Jurkat, Clone E6-1 (cell line): ENCODE results near the gene SYT12.

Experiments
- DNase-seq: peaks from one replicate; pipeline ENCODE4 v3.0.0-alpha.2; 2011; ENCODE audit warnings: low read depth, low spot score
- H3K4me3 ChIP-seq: 2 replicates; pipeline ENCODE4 v1.5.1; 2011; ENCODE audit warnings: mild to moderate bottlenecking, low read length, control low read depth, moderate library complexity

Gene SYT12

DNA sequence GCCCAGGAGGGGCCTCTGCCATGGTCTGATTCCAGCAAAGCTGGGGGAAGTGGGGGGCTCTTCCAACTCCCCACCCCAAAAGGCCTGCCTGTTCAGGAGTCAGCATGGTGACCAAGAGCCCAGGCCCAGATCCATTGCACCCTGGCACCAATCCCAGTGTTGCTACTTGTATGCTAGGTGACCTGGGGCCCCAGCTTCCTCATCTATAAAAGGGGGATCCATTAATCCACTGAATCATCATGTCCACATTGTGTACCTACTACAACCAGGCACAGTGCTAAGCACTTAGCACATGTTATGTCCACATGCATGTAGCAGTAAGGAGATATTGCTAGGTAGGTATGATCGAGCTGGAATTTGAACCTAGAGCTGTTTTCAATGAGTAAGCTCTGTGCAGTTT lies 2.0 kb downstream of the SYT12 start:
- DNase-seq: no peak
- H3K4me3 ChIP-seq: no peak overlapping the region

DNA sequence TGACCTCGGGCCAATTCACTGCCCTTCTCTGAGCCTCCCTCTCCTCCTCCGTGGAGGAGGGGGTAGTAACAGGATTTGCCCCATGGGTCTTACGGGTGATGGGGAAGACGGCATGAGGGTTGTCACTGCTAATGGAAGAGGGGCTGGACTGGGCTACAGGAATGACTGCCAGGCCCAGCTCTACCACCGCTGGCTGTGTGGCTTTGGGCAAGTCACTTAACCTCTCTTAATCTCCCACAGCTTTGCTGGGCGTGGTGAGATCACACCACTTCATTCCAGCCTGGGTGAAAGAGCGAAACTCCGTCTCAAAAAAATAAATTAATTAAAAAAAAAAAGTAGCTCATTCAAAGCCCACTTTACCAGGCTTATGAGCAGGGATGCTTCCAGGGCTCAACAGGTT lies 2.8 kb downstream of the SYT12 start:
- no peak for DNase-seq
- H3K4me3 ChIP-seq: no peak overlapping the region

DNA sequence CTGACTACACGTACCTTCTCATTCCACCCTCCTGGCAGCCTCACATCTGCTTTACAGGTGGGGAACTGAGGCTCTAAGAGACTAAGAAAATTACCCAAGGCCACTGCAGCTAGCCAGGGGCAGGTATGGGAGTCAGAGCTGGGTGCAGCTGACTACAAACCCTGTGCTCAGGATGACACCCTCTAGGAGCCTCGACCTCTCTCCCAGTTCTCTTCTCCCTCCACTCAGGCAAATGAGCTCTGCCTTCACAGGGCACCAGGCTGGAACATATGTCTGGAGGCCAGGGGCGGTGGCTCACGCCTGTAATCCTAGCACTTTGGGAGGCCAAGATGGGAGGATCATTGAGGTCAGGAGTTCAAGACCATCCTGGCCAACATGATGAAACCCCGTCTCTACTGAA lies 4.0 kb downstream of the SYT12 start:
- no peak overlapping the region for H3K4me3 ChIP-seq

DNA sequence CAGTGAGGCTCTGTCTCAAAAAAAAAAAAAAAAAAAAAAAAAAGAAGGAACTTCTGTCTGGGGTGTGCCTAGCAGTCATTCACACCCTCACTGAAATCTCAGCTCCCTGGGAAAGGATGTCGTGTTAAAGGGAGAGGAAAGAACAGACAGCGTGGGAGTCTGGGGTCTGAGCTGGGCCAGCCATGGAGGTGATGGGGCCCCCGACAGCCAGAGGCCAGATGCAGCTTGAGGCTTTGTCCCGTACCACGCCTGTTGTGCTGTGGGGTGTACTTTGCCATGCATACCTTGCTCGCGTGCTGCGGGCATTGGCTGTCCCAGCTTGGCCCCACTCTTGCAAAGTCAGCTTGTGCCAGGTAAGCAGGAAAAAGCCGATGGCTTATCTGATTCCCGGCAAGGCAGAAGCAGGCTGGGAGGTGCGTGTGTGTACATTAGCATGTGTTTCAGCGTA lies 4.6 kb downstream of the SYT12 start:
- no peak overlapping the region for H3K4me3 ChIP-seq
- no peak for DNase-seq

More for the DNA sequence above, 4.0 kb downstream of the SYT12 start:
- no peak for DNase-seq

DNA sequence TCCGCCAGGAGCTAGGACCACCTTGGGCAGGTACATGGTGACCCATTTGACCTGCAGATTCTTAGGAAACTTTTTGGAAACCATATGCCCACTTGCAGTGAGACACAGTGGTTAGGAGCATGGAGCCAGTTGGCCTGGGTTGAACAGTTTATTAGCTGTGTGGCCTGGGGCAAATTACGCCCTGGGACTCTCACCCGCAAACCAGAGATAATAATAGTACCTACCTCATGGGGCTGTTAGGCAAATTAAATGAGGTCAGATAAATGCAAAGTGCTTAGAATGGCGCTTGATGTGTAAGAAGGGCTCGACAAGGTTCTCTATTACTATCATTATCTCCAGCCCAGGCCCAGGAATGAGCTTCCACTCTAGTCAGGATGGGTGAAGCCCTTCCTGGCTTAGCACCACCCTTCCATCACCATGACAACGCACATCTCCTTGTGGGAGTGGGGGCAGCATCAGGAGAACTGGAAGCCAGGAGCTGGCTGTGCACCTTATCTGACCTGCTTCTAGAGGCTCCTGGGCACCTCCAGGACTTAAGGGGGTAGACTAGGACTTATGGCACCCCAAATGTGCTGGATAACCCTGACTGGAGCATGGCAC lies 5.1 kb downstream of the SYT12 start:
- no peak for DNase-seq
- no peak overlapping the region for H3K4me3 ChIP-seq

DNA sequence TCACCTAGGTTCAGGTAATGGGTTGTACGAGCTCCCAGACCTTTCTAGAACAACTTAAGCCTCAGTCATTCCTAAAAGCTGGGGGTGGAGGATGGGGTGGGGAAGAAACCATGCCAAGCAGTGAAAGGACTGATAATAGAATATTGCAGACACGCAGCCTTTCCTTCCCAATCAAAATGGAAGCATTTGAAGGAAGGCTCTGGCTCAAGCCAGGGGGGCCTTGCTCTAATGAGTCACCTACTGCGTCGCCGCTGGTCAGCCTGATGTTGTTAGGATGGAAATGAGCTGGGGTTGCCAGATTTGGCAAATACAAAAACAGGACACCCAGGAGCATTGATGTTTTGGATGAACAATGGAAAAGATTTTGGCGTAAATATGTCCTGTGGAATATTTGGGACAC lies 6.2 kb downstream of the SYT12 start:
- H3K4me3 ChIP-seq: no peak overlapping the region
- DNase-seq: no peak

DNA sequence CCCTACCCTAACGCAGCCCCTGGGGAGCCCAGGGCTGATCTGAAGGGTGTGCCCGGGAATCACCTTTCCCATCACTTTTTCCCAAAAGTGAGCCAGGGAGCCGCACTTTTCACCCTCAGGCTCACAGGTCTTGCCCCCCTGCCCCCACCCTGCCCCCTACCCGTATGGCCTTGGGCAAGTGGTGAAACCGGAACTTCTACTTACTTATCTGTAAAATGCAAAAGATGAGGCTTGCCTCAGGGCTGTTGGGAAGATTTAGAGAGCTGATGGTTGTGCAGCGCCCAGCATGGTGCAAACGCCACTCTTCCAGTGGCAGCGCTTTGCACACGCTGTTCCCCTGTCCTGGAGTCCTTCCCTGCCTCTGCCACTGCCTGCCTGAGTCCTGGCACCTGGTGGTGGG lies 8.0 kb downstream of the SYT12 start:
- DNase-seq: no peak
- H3K4me3 ChIP-seq: no peak overlapping the region

DNA sequence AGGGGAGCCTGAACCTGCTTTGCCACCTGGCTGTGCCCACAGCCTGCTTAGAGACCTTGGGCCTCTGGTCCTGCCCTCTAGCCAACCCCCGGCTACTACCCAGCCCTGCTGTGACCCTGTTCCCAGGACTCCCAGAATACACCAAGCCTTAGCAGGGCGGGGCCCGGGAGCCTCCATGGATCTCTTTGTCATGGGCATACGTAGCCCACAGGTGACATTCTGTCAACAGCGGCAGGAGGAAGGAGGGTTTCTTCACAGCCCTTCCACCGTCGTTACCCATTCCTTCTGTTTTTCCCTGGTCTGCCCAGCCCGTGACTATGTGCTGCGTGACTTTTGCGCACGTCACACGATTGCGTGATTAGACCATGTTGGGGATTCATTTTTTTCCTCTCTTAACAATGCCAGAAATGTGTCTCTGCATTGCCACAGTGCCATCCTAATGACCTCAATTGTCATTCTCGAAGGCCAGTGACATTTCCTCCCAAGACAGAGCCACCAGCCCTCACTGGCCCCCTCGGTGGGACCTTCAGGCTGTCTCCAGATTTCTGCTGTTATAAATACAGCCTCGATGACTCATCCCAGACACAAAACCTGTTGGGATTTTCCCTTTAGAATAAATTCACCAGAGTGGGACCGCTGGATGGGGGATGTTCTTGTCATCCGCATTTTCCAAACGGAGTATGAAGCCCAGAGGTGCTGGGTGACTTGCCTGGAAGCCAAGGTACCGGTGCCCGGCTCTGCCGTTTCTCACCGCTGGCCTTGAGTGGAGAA lies 9.0 kb downstream of the SYT12 start:
- no peak overlapping the region for H3K4me3 ChIP-seq

DNA sequence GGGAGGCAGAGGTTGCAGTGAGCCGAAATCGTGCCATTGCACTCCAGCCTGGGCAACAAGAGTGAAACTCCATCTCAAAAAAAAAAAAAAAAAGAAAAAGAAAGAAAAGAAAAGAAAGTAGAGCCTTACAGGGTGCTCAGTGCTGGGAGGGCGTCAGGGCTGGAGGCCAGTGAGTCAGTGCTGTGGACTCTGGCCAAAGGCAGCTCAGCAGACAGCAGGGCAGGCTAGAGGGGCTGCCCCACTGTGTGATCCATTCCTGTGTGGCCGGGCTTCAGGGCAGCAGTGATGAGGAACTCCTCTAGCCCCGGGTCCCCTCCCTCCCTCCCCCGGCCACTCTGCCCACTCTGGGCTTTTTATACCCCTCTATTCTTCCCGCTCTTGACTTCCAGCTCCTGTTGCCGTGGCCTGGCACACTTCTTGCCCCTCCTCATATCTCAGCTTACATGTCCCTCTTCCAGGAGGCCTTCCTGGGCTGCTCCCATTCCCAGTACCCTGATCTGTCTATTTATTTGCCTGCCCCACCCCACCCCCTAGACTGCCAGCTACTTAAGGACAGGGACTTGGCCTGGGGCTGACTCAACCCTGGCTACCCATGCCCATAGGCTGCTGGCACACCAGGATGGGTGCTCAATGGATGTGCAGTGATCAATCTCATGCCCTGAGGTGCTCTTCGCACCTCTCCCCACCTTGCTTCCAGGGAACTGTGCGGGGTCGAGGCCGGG lies 10.1 kb downstream of the SYT12 start:
- H3K4me3 ChIP-seq: no peak overlapping the region

More for the DNA sequence above, 9.0 kb downstream of the SYT12 start:
- no peak for DNase-seq

DNA sequence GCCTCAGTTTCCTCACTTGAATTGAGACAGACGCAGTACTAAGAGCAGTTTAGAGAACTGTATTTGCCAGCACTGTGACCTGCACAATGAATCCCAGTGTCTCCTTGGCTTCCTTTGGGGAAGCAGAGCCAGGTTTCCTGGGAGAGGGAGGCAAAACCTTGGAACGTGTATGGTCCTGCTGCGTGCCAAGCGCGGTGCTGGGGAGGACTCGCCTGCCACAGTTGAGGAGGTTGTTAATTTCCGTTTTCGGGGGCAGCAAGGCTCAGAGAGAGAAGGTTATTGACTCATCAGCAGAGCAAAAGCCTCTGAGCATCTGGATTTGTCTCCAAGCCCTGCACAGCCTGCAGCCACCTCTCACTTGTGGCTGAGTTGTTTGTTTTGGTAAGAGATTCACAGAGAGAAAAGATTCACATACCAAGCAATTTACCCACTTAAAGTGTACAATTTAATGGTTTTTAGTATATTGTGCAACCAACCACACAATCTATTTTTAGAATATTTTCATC lies 10.8 kb downstream of the SYT12 start:
- no peak for DNase-seq
- no peak overlapping the region for H3K4me3 ChIP-seq

More for the DNA sequence above, 10.1 kb downstream of the SYT12 start:
- DNase-seq: no peak

DNA sequence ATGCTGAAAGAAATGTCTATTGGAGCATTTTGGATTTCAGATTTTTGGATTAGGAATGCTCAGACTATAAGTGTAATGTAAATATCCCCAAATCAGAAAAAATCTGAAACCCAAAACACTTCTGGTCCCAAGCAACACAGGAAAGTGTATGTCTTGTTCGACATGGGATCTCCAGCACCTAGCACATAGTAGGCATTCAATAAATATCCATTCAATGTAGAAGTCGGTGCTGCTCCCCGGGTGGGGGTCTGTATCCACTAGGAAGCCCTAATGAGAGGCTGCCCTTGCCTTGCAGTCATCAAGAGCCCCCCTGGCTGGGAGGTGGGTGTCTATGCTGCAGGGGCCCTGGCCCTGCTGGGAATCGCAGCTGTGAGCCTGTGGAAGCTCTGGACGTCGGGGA lies 11.4 kb downstream of the SYT12 start:
- no peak overlapping the region for H3K4me3 ChIP-seq
- no peak for DNase-seq

DNA sequence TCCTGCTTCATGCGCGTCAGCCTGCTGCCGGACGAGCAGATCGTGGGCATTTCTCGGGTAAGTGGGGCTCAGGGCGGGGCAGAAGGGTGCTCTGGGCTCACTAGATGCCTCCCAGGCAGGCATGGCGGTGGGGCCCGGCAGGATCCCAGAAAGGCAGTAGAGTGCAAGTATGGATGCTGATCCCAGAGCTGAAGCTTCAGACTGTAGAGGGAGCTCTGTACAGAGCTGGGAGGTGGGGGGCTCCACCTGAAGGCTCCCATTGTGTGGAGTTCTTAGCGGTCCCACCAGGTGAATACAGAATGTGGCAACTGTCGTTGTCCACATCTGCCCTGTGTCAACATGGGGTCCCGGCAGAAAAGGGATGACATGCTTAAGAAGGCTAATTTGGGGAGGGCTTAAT lies 17.2 kb downstream of the SYT12 start:
- no peak for DNase-seq
- no peak overlapping the region for H3K4me3 ChIP-seq

DNA sequence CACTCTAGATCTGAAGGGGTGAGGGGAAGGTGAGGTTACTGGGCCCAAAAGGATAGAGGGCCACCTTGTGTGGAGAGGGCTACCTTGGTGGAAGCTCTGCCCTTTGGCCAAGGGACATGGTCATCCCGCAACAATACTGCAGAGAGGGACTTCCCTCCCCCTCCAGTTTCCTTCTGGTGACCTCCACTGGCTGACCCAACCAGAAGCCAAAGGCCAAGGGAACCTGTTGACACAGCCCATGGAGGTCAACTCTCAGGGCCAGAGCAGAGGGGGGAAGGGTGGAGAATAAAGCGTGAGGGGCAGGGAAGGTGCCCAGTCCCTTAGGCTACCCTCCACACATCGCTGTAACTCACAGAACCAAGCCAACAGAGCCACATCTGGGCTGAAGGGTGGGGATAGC lies 18.7 kb downstream of the SYT12 start:
- no peak overlapping the region for H3K4me3 ChIP-seq
- no peak for DNase-seq

DNA sequence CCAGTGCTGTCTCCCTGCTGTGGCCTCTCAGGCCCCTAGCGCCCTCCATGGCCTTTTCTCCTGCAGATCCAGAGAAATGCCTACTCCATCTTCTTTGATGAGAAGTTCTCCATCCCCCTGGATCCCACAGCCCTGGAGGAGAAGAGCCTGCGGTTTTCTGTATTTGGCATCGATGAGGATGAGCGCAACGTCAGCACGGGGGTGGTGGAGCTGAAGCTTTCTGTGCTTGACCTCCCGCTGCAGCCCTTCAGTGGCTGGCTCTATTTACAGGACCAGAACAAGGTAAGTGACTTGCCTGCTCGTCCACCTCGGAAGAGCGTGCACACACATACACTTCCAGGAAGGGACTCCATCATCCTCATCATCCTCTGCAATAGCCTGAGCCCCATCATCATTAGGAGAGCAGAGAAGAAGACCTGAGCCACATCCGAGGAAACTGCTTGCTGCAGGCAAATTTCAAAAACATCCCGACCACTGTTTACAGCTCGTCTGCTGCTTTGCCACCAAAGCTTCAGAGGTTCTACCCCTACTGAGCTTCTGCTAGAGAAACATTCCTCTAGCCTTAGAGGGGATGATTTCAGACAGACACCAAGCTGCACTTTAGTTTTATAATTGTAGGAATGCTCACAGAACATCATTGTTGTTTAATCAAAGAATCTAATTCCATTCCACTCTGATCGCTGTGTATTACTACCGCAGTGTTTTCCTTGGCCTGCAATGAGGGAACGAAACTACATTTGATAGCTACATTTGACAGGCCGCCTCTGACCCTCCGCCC lies 20.8 kb downstream of the SYT12 start:
- DNase-seq: no peak
- H3K4me3 ChIP-seq: no peak overlapping the region

DNA sequence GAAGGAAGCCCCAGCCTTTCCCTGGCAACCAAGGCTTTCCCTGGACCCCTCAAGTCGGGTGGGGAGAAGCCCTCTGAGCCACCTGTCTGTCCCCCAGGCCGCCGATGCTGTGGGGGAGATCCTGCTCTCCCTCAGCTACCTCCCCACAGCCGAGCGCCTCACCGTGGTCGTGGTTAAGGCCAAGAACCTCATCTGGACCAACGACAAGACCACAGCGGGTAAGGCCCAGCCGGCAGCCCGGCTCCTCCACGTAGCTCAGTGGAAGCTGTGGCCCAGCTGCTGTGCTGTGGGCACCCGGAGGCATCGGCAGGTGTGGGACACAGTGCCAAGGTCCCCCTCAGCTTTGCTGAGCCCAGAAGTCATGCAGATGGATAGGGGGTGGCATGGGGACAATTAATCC lies 21.6 kb downstream of the SYT12 start:
- no peak overlapping the region for H3K4me3 ChIP-seq
- DNase-seq: no peak

DNA sequence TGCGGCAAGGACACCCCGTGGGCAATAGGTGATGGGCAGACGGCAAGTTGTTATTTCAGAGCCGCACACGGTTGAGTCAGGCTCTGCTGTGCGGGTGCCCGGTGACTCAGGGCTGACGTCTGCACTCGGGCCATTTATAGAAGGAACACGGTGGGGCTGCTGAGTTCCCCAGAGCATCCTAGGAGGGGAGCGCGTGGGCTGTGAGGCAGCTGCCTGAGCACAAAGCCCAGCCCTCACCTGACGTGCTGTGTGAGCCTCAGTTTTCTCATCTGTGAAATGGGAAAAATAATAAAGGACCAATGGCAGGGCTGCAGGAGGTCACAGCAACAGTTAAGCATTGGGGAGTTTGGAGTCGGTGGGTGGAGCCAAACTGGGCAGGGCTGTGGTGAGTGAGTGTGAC lies 22.4 kb downstream of the SYT12 start:
- no peak for DNase-seq
- H3K4me3 ChIP-seq: no peak overlapping the region

DNA sequence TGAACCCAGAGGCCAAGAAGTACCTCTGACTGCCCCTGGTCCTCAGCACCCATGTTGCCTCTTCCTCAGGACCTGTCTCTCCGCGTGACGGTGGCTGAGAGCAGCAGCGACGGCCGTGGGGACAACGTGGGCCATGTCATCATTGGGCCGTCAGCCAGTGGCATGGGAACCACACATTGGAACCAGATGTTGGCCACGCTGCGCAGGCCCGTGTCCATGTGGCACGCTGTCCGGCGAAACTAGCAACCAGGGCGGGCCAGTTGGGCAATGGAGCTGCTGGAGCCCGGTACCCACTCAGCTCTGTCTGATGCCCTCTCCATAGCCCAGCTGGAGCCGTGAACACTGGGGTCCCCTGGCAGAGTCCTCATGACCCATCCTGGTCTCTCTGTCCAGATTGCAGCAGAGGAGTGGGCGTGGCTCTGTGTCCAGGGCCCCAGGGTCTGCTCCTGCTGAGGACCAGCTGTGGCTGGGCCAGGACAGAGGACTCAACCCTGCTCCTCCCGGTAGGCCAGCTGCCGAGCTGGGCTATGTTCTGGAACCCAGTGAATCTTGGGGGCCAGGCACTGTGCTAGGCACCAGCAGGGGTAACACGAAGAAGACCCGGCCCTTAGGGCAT lies 25.7 kb downstream of the SYT12 start:
- no peak for DNase-seq
- no peak overlapping the region for H3K4me3 ChIP-seq

DNA sequence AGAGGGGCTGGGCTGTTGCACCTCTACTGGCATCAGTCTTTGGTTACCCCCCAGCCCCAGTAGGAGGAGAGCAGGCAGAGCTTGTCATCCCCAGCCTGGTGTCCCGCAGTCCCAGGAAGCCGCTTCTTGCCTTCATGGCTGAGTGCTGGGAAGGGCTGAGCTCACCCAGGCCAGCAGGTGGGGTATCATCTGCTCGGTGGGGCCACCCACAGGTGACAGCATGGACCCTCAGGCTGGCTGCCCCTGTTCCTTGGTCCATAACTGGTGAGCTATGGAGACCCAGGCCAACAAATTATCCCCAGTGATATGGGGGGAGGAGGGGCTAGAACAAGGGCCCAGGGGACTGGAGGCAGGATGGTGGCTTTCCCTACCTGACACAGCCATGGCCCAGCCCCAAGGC lies 27.2 kb downstream of the SYT12 start:
- no peak for DNase-seq
- no peak overlapping the region for H3K4me3 ChIP-seq
